ENCODE data around the gene PAFAH2.

GRCh38 chr1:25945761-25946160 lies 52.1 kb downstream of the PAFAH2 start:
- TF ChIP-seq RFX5 (IDR thresholded peaks at IDR 0.05; ENCODE audit: low read length) (no peak), CTCF (IDR thresholded peaks at IDR 0.05) (no peak), USF1 (IDR thresholded peaks at IDR 0.05; ENCODE audit: borderline replicate concordance, low read depth) (no peak), POLR2AphosphoS5 (IDR thresholded peaks at IDR 0.05; ENCODE audit: low read depth, low read length) (no peak), JUND (IDR thresholded peaks at IDR 0.05) (no peak), ZBTB33 (IDR thresholded peaks at IDR 0.05; ENCODE audit: borderline replicate concordance, low read depth) (no peak)

Data from SK-N-SH (cell line).